Hepatocyte (in vitro differentiated cells): Measurements from ENCODE around the gene P2RY8. TPM values are rescaled to one million over a fixed set of nuclear protein-coding genes. Genes with fewer than 3 reads are reported as not detected.

Source experiments
- DNase-seq: peaks from one replicate; pipeline ENCODE4 v3.0.0-alpha.2; 2016; ENCODE audit warnings: low spot score
- H2AFZ ChIP-seq: fragments of 200-600 bp; sonication (generic); 2 replicates; pipeline ENCODE4 v1.6.0; 2016; ENCODE audit warnings: antibody characterized with exemption, mild to moderate bottlenecking
- H3K27ac ChIP-seq: fragments of 200-600 bp; sonication (generic); 2 replicates; pipeline ENCODE4 v1.5.1; 2016; ENCODE audit warnings: mild to moderate bottlenecking
- H3K27me3 ChIP-seq: fragments of 200-600 bp; sonication (generic); 2 replicates; pipeline ENCODE4 v1.6.1; 2016
- H3K36me3 ChIP-seq: fragments of 200-600 bp; sonication (generic); replicated peaks from 2 replicates; pipeline ENCODE4 v1.5.1; 2016; ENCODE audit warnings: low read depth; ENCODE audit not compliant: insufficient read depth
- H3K4me1 ChIP-seq: fragments of 200-600 bp; sonication (generic); 2 replicates; pipeline ENCODE4 v1.5.1; 2016; ENCODE audit warnings: mild to moderate bottlenecking, moderate library complexity; ENCODE audit not compliant: insufficient read depth
- H3K4me2 ChIP-seq: fragments of 200-600 bp; sonication (generic); 2 replicates; pipeline ENCODE4 v1.6.0; 2016
- H3K4me3 ChIP-seq: fragments of 200-600 bp; sonication (generic); 2 replicates; pipeline ENCODE4 v1.5.1; 2016; ENCODE audit warnings: mild to moderate bottlenecking
- H3K79me2 ChIP-seq: fragments of 200-600 bp; sonication (generic); 2 replicates; pipeline ENCODE4 v1.6.0; 2017; ENCODE audit warnings: mild to moderate bottlenecking
- H3K9me2 ChIP-seq: fragments of 200-600 bp; sonication (generic); replicated peaks from 2 replicates; pipeline ENCODE4 v1.6.0; 2017; ENCODE audit warnings: mild to moderate bottlenecking; ENCODE audit not compliant: insufficient read depth
- H3K9me3 ChIP-seq: fragments of 200-600 bp; sonication (generic); 2 replicates; pipeline ENCODE4 v1.5.1; 2016; ENCODE audit warnings: low read depth, mild to moderate bottlenecking
- H4K20me1 ChIP-seq: fragments of 200-600 bp; sonication (generic); 2 replicates; pipeline ENCODE4 v1.6.0; 2016; ENCODE audit warnings: mild to moderate bottlenecking; ENCODE audit not compliant: insufficient read depth, poor library complexity, severe bottlenecking
- EZH2 ChIP-seq: fragments of 200-600 bp; sonication (generic); IDR thresholded peaks from 2 replicates; pipeline ENCODE4 v1.6.1; 2016; ENCODE audit warnings: antibody characterized with exemption, mild to moderate bottlenecking, borderline replicate concordance
- EZH2phosphoT487 ChIP-seq: fragments of 200-600 bp; sonication (generic); IDR thresholded peaks from one replicate; pipeline ENCODE4 v1.6.1; 2018; ENCODE audit warnings: antibody characterized with exemption, mild to moderate bottlenecking, low read depth, moderate library complexity; ENCODE audit not compliant: unreplicated experiment, severe bottlenecking
- WGBS: methylation state at CpG from one replicate; pipeline ENCODE4 v1.1.6; 2016; ENCODE audit warnings: low lambda C conversion rate; ENCODE audit errors: missing lambda C conversion rate; 5-methylcytosine and 5-hydroxymethylcytosine counted together
- polyA plus RNA-seq: library from polyadenylated mRNA; unstranded; fragments of >200 nt; fragmentation: Nextera tagmentation; extraction: Ambion mirVana; gene quantifications from 2 replicates; pipeline ENCODE4 v1.2.1, GENCODE V29; 2016
- total RNA-seq: library from RNA; depleted of rRNA; stranded (reverse); fragments of >200 nt; gene quantifications from 2 replicates; pipeline ENCODE4 v1.2.3, GENCODE V29; 2014
- TF ChIP-seq, protein P1 (sequence below): fragments of 200-600 bp; sonication (generic); IDR thresholded peaks from 2 replicates; pipeline ENCODE4 v1.5.1; 2016; ENCODE audit warnings: antibody characterized with exemption, mild to moderate bottlenecking; ENCODE audit not compliant: poor library complexity

The P2RY8 gene
- total and polyA plus RNA-seq, 2 experiments from 2014 or later: 0.07 to 0.54 TPM

- 96% methylated on average over 18 of the region's 18 CpGs for WGBS
- H3K9me2 ChIP-seq: no peaks in the 10 kb centered on the region
- H3K4me3 ChIP-seq: no peak overlapping the region
- H3K4me2 ChIP-seq: no peak overlapping the region
- H2AFZ ChIP-seq: no peak overlapping the region
- no peaks in the 10 kb centered on the region for H4K20me1 ChIP-seq
- no peak overlapping the region for H3K27ac ChIP-seq
- no peaks in the 10 kb centered on the region for H3K27me3 ChIP-seq
- H3K79me2 ChIP-seq: no peaks in the 10 kb centered on the region
- TF ChIP-seq EZH2 (no peak), EZH2phosphoT487 (no peak)
- TF ChIP-seq, protein P1, sequence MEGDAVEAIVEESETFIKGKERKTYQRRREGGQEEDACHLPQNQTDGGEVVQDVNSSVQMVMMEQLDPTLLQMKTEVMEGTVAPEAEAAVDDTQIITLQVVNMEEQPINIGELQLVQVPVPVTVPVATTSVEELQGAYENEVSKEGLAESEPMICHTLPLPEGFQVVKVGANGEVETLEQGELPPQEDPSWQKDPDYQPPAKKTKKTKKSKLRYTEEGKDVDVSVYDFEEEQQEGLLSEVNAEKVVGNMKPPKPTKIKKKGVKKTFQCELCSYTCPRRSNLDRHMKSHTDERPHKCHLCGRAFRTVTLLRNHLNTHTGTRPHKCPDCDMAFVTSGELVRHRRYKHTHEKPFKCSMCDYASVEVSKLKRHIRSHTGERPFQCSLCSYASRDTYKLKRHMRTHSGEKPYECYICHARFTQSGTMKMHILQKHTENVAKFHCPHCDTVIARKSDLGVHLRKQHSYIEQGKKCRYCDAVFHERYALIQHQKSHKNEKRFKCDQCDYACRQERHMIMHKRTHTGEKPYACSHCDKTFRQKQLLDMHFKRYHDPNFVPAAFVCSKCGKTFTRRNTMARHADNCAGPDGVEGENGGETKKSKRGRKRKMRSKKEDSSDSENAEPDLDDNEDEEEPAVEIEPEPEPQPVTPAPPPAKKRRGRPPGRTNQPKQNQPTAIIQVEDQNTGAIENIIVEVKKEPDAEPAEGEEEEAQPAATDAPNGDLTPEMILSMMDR: no peak
- H3K4me1 ChIP-seq: no peaks in the 10 kb centered on the region
- DNase-seq: no peak
- H3K9me3 ChIP-seq: no peaks in the 10 kb centered on the region
- no peaks in the 10 kb centered on the region for H3K36me3 ChIP-seq
These were observed 94.8 kb downstream of the P2RY8 start for GRCh38 chrX:1442016-1442665.

DNA sequence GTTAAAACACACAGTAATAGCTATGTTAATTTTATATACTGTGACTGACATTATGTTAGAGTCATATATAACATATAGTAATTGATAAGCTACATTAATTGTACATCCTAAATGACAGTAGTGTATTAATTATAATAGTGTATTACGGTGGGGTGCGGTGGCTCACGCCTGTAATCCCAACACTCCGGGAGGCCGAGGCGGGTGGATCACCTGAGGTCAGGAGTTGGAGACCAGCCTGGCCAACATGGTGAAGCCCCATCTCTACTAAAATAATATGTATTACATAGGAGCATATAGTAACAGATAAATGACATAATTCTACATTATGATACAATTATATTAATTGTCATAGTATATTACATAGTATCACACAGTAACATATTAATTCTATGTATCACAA lies 96.5 kb downstream of the P2RY8 start:
- H3K79me2 ChIP-seq: no peaks in the 10 kb centered on the region
- no peaks in the 10 kb centered on the region for H3K4me1 ChIP-seq
- TF ChIP-seq EZH2phosphoT487: no peak
- TF ChIP-seq, protein P1: no peak
- no peak for TF ChIP-seq EZH2
- WGBS: 98% methylated on average over 6 of the region's 6 CpGs
- no peak overlapping the region for H3K4me2 ChIP-seq
- H3K9me3 ChIP-seq: no peaks in the 10 kb centered on the region
- H3K27ac ChIP-seq: no peak overlapping the region
- H3K9me2 ChIP-seq: no peaks in the 10 kb centered on the region
- H3K4me3 ChIP-seq: no peak overlapping the region
- H4K20me1 ChIP-seq: no peaks in the 10 kb centered on the region
- H2AFZ ChIP-seq: no peak overlapping the region
- H3K27me3 ChIP-seq: no peaks in the 10 kb centered on the region
- DNase-seq: no peak
- H3K36me3 ChIP-seq: no peaks in the 10 kb centered on the region

DNA sequence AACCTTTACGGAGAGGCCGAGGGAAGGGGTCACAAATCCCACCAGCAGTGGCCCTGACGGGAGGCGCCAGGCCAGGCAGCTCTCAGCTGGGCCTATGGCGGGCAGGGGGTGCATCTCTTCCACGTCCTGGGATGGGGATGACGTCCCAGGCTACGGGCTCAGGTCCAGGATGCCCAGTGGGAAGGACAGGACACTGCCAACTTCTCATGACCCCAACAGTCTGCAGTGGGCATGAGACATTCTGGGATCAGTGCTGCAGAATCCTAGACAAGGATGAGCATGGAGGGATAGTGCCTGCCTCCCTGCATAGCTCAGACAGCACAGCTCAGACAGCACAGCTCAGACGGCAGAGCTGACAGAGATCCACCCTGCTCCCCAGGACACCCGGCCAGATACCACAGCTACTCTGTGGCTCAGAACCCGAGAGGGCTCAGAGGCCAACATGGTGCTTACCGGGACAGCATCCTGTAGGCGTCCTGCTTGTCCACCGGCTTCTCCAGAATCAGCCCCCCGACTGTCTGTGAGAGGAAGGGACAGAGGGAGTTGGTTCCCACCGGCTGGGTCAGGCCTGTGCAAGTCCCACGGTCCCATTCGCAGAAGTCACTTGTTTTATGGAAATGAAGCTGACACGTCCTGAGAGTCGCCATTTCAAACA lies 101.6 kb downstream of the P2RY8 start:
- no peaks in the 10 kb centered on the region for H3K36me3 ChIP-seq
- no peak overlapping the region for H2AFZ ChIP-seq

More for the DNA sequence above, 101.6 kb downstream of the P2RY8 start:
- H3K4me2 ChIP-seq: no peak overlapping the region
- no peak overlapping the region for H3K4me3 ChIP-seq
- H3K27me3 ChIP-seq: no peaks in the 10 kb centered on the region
- no peaks in the 10 kb centered on the region for H4K20me1 ChIP-seq
- H3K79me2 ChIP-seq: no peaks in the 10 kb centered on the region
- H3K27ac ChIP-seq: no peak overlapping the region
- no peak for DNase-seq
- TF ChIP-seq EZH2 (no peak), EZH2phosphoT487 (no peak)
- TF ChIP-seq, protein P1: no peak
- 94% methylated on average over 20 of the region's 20 CpGs for WGBS
- H3K9me3 ChIP-seq: no peaks in the 10 kb centered on the region
- no peaks in the 10 kb centered on the region for H3K4me1 ChIP-seq
- no peaks in the 10 kb centered on the region for H3K9me2 ChIP-seq
